Neural cell (in vitro differentiated cells): ENCODE measurements around the gene INPP5A. TPM values are rescaled to one million over a fixed set of nuclear protein-coding genes. Genes with fewer than 3 reads are reported as not detected.

Experiments
- H2AFZ ChIP-seq: fragments of 200-600, 300-800 bp; sonication (generic), shearing (Covaris generic); 2 replicates; pipeline ENCODE4 v1.6.0; 2014; ENCODE audit warnings: low read depth, mild to moderate bottlenecking, antibody characterized with exemption, low read length, moderate library complexity
- H3F3A ChIP-seq: fragments of 200-600 bp; shearing (Covaris generic); 2 replicates; pipeline ENCODE4 v1.6.1; 2016; ENCODE audit warnings: mild to moderate bottlenecking, moderate library complexity, mixed read lengths, antibody characterized with exemption, low read length; ENCODE audit not compliant: insufficient read depth, poor library complexity, severe bottlenecking
- H3K27ac ChIP-seq: fragments of 200-600, 300-800 bp; sonication (generic), shearing (Covaris generic); 2 replicates; pipeline ENCODE4 v1.5.1; 2014; ENCODE audit warnings: mild to moderate bottlenecking, low read length, moderate library complexity
- H3K27me3 ChIP-seq: fragments of 300-800, 200-600 bp; sonication (generic), shearing (Covaris generic); 2 replicates; pipeline ENCODE4 v1.6.0; 2014; ENCODE audit warnings: mild to moderate bottlenecking, low read depth, low read length, moderate library complexity; ENCODE audit not compliant: insufficient read depth
- H3K36me3 ChIP-seq: fragments of 300-800, 200-600 bp; sonication (generic), shearing (Covaris generic); 2 replicates; pipeline ENCODE4 v1.5.1; 2014; ENCODE audit warnings: mild to moderate bottlenecking, antibody characterized with exemption, low read length, moderate library complexity; ENCODE audit not compliant: insufficient read depth
- H3K4me2 ChIP-seq: fragments of 300-800, 200-600 bp; sonication (generic), shearing (Covaris generic); 2 replicates; pipeline ENCODE4 v1.6.0; 2014; ENCODE audit warnings: mild to moderate bottlenecking, low read length
- H3K4me3 ChIP-seq: fragments of 300-800, 200-600 bp; sonication (generic), shearing (Covaris generic); 2 replicates; pipeline ENCODE4 v1.5.1; 2014; ENCODE audit warnings: mild to moderate bottlenecking, low read length, moderate library complexity
- H3K79me2 ChIP-seq: fragments of 200-600 bp; shearing (Covaris generic); replicated peaks from 2 replicates; pipeline ENCODE4 v1.6.0; 2014; ENCODE audit warnings: mild to moderate bottlenecking, low read length, moderate library complexity; ENCODE audit not compliant: insufficient read depth
- H3K9ac ChIP-seq: fragments of 300-800, 200-600 bp; sonication (generic), shearing (Covaris generic); 2 replicates; pipeline ENCODE4 v1.6.1; 2016; ENCODE audit warnings: mild to moderate bottlenecking, low read length, mixed read lengths
- H3K9me2 ChIP-seq: fragments of 200-600 bp; shearing (Covaris generic); 2 replicates; pipeline ENCODE4 v1.6.1; 2016; ENCODE audit warnings: mild to moderate bottlenecking, low read length, mixed read lengths; ENCODE audit not compliant: insufficient read depth
- H3K9me3 ChIP-seq: fragments of 200-600, 300-800 bp; sonication (generic), shearing (Covaris generic); 2 replicates; pipeline ENCODE4 v1.6.1; 2016; ENCODE audit warnings: mild to moderate bottlenecking, mixed run types, low read length, moderate library complexity, mixed read lengths
- H4K20me1 ChIP-seq: fragments of 200-600 bp; shearing (Covaris generic); 2 replicates; pipeline ENCODE4 v1.6.1; 2016; ENCODE audit warnings: mild to moderate bottlenecking, mixed run types; ENCODE audit not compliant: insufficient read depth
- EP300 ChIP-seq: fragments of 450-650 bp; conservative IDR thresholded peaks from 2 replicates; pipeline ENCODE4 v1.6.1; 2014; ENCODE audit warnings: antibody characterized with exemption, mild to moderate bottlenecking, moderate library complexity; ENCODE audit not compliant: poor library complexity, severe bottlenecking
- EZH2 ChIP-seq: fragments of 200-600, 300-800 bp; shearing (Covaris generic), sonication (generic); IDR thresholded peaks from 2 replicates; pipeline ENCODE4 v1.6.1; 2014; ENCODE audit warnings: antibody characterized with exemption, low read length, borderline replicate concordance, mild to moderate bottlenecking; ENCODE audit not compliant: insufficient read depth, poor library complexity, severe bottlenecking
- MXI1 ChIP-seq: fragments of 450-650 bp; conservative IDR thresholded peaks from 2 replicates; pipeline ENCODE4 v1.6.1; 2014; ENCODE audit warnings: antibody characterized with exemption, mild to moderate bottlenecking; ENCODE audit not compliant: poor library complexity, severe bottlenecking
- POLR2AphosphoS5 ChIP-seq: IDR thresholded peaks from 2 replicates; pipeline ENCODE4 v1.6.1; 2012
- RAD21 ChIP-seq: fragments of 450-650 bp; conservative IDR thresholded peaks from 2 replicates; pipeline ENCODE4 v1.6.1; 2014; ENCODE audit warnings: antibody characterized with exemption, mild to moderate bottlenecking, moderate library complexity
- SMC3 ChIP-seq: fragments of 450-650 bp; conservative IDR thresholded peaks from 2 replicates; pipeline ENCODE4 v1.6.1; 2014; ENCODE audit warnings: antibody characterized with exemption, mild to moderate bottlenecking, moderate library complexity; ENCODE audit not compliant: poor library complexity
- TAF1 ChIP-seq: IDR thresholded peaks from 2 replicates; pipeline ENCODE4 v1.6.1; 2012; ENCODE audit warnings: low read depth
- polyA plus RNA-seq: library from polyadenylated mRNA; depleted of rRNA; stranded (reverse); fragments of >200 nt; gene quantifications from 2 replicates; pipeline ENCODE4 v1.2.3, GENCODE V29; 2014
- TF ChIP-seq, protein P1 (sequence below): fragments of 450-650 bp; IDR thresholded peaks from 2 replicates; pipeline ENCODE4 v1.5.1; 2014; ENCODE audit warnings: antibody characterized with exemption, mild to moderate bottlenecking, moderate library complexity; ENCODE audit not compliant: poor library complexity, severe bottlenecking
- TF ChIP-seq, protein P2 (sequence below): IDR thresholded peaks from 2 replicates; pipeline ENCODE4 v1.6.1; 2012; ENCODE audit warnings: borderline replicate concordance

The INPP5A gene
- polyA plus RNA-seq, 1 donor from 2014 or later, result 48.8 TPM

DNA sequence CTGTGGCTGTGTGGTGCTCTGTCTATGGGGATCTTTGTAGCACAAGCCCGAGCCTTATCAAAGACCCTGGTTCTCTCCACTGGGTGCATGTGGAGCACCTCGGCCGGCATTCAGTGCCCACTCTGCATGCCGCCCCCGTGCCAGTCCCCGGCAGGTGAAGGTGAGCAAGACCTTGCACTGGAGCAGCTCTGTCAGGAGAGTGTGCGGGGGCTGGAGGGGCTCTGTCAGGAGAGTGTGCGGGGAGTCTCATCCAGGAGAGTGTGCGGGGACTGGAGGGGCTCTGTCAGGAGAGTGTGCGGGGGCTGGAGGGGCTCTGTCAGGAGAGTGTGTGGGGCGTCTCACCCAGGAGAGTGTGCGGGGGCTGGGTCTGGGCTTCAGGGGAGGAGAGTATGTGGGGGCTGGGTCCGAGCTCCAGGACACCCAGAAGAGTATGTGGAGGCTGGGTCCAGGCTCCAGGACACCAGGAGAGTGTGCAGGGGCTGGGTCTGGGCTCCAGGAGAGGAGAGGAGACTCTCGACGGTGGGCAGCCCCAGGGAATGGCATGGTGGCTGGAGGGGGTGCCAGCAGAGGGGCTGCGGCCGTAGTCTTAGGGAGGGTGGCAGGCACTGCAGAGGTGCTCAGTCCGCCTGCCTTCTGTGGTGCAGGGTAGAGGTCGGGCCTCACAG, 40.8 kb downstream of the INPP5A start:
- Histone ChIP-seq H3K4me3 (no peak overlapping the region), H3K36me3 (no peaks in the 10 kb centered on the region), H3K9ac (no peak overlapping the region), H3K9me2 (no peaks in the 10 kb centered on the region), H3K4me2 (no peak overlapping the region), H4K20me1 (no peaks in the 10 kb centered on the region), H3F3A (no peaks in the 10 kb centered on the region), H3K9me3 (no peaks in the 10 kb centered on the region), H3K79me2 (no peaks in the 10 kb centered on the region), H3K27ac (no peak overlapping the region), H2AFZ (no peak overlapping the region), H3K27me3 (no peaks in the 10 kb centered on the region)
- TF ChIP-seq POLR2AphosphoS5 (no peak), SMC3 (no peak), TAF1 (no peak), MXI1 (no peak)

DNA sequence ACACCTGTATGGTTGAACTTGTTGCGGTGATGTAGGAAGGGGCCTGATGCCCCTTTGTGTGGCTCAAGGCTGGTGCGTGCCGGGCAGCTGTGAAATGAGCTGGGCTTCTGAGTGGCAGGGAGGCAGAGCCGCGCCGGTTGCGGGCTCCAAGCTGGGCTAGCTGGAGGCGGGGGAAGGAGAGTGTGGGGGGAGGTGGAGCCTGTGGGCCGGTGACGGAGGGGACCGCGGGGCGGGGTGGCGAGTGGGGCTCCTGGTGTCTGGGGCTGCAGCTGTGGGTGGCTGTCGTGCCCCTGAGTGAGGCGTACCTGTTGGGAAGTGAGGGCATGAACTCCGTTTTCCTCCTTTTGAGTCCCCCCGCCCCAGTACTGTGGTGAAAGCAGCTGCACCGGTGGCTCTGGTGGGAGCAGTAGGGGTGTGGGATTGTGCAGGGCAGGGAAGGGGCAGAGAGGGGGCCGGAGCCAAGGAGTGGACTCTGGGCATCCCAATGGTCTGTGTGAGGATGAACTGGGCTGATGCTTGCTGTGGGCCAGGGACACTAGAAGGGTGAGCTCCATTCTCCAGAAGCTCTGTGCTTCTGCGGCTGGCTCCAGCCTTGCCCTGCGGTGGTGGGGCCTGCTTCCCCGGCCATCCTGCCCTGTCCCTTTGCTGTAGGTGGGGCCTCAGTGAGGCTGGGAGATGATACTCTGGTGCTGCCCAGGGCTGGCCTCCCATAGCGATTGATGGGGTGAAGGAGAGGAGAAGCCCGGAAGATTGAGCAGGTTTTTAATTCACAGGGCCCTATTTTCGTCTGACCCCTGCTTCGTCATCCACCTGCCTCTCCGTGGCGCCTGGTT, 41.7 kb downstream of the INPP5A start:
- no peak overlapping the region for H2AFZ ChIP-seq
- no peaks in the 10 kb centered on the region for H4K20me1 ChIP-seq
- H3K27me3 ChIP-seq, result no peaks in the 10 kb centered on the region
- no peak overlapping the region for H3K9ac ChIP-seq
- no peak overlapping the region for H3K4me3 ChIP-seq
- no peak overlapping the region for H3K4me2 ChIP-seq
- no peak overlapping the region for H3K27ac ChIP-seq
- no peaks in the 10 kb centered on the region for H3K79me2 ChIP-seq
- no peaks in the 10 kb centered on the region for H3K9me3 ChIP-seq
- TF ChIP-seq, protein P1, sequence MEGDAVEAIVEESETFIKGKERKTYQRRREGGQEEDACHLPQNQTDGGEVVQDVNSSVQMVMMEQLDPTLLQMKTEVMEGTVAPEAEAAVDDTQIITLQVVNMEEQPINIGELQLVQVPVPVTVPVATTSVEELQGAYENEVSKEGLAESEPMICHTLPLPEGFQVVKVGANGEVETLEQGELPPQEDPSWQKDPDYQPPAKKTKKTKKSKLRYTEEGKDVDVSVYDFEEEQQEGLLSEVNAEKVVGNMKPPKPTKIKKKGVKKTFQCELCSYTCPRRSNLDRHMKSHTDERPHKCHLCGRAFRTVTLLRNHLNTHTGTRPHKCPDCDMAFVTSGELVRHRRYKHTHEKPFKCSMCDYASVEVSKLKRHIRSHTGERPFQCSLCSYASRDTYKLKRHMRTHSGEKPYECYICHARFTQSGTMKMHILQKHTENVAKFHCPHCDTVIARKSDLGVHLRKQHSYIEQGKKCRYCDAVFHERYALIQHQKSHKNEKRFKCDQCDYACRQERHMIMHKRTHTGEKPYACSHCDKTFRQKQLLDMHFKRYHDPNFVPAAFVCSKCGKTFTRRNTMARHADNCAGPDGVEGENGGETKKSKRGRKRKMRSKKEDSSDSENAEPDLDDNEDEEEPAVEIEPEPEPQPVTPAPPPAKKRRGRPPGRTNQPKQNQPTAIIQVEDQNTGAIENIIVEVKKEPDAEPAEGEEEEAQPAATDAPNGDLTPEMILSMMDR, result no peak
- no peak for TF ChIP-seq SMC3
- TF ChIP-seq, protein P2, sequence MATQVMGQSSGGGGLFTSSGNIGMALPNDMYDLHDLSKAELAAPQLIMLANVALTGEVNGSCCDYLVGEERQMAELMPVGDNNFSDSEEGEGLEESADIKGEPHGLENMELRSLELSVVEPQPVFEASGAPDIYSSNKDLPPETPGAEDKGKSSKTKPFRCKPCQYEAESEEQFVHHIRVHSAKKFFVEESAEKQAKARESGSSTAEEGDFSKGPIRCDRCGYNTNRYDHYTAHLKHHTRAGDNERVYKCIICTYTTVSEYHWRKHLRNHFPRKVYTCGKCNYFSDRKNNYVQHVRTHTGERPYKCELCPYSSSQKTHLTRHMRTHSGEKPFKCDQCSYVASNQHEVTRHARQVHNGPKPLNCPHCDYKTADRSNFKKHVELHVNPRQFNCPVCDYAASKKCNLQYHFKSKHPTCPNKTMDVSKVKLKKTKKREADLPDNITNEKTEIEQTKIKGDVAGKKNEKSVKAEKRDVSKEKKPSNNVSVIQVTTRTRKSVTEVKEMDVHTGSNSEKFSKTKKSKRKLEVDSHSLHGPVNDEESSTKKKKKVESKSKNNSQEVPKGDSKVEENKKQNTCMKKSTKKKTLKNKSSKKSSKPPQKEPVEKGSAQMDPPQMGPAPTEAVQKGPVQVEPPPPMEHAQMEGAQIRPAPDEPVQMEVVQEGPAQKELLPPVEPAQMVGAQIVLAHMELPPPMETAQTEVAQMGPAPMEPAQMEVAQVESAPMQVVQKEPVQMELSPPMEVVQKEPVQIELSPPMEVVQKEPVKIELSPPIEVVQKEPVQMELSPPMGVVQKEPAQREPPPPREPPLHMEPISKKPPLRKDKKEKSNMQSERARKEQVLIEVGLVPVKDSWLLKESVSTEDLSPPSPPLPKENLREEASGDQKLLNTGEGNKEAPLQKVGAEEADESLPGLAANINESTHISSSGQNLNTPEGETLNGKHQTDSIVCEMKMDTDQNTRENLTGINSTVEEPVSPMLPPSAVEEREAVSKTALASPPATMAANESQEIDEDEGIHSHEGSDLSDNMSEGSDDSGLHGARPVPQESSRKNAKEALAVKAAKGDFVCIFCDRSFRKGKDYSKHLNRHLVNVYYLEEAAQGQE, result no peak
- no peak for TF ChIP-seq EZH2
- no peak for TF ChIP-seq RAD21
- no peak for TF ChIP-seq MXI1
- no peak for TF ChIP-seq POLR2AphosphoS5
- TF ChIP-seq EP300, result no peak
- TF ChIP-seq TAF1, result no peak
- H3F3A ChIP-seq, result no peaks in the 10 kb centered on the region
- no peaks in the 10 kb centered on the region for H3K36me3 ChIP-seq
- no peaks in the 10 kb centered on the region for H3K9me2 ChIP-seq
